Measurements from ENCODE around the gene RPL39L.

- TF ChIP-seq CTCF (IDR thresholded peaks at IDR 0.05) (no peak), POLR2A (IDR thresholded peaks at IDR 0.05) (no peak)
Measured at GRCh38 chr3:187082758-187083375, 56.4 kb downstream of the RPL39L start.

All from uterus (tissue), 2 donors.